IPS-NIHi7 (cell line): ENCODE results near the gene AXIN2.

Source experiments
- DNase-seq: peaks from one replicate; pipeline ENCODE4 v3.0.0; 2012; ENCODE audit warnings: mixed read lengths; ENCODE audit errors: extremely low spot score

The AXIN2 gene, protein sequence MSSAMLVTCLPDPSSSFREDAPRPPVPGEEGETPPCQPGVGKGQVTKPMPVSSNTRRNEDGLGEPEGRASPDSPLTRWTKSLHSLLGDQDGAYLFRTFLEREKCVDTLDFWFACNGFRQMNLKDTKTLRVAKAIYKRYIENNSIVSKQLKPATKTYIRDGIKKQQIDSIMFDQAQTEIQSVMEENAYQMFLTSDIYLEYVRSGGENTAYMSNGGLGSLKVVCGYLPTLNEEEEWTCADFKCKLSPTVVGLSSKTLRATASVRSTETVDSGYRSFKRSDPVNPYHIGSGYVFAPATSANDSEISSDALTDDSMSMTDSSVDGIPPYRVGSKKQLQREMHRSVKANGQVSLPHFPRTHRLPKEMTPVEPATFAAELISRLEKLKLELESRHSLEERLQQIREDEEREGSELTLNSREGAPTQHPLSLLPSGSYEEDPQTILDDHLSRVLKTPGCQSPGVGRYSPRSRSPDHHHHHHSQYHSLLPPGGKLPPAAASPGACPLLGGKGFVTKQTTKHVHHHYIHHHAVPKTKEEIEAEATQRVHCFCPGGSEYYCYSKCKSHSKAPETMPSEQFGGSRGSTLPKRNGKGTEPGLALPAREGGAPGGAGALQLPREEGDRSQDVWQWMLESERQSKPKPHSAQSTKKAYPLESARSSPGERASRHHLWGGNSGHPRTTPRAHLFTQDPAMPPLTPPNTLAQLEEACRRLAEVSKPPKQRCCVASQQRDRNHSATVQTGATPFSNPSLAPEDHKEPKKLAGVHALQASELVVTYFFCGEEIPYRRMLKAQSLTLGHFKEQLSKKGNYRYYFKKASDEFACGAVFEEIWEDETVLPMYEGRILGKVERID

DNA sequence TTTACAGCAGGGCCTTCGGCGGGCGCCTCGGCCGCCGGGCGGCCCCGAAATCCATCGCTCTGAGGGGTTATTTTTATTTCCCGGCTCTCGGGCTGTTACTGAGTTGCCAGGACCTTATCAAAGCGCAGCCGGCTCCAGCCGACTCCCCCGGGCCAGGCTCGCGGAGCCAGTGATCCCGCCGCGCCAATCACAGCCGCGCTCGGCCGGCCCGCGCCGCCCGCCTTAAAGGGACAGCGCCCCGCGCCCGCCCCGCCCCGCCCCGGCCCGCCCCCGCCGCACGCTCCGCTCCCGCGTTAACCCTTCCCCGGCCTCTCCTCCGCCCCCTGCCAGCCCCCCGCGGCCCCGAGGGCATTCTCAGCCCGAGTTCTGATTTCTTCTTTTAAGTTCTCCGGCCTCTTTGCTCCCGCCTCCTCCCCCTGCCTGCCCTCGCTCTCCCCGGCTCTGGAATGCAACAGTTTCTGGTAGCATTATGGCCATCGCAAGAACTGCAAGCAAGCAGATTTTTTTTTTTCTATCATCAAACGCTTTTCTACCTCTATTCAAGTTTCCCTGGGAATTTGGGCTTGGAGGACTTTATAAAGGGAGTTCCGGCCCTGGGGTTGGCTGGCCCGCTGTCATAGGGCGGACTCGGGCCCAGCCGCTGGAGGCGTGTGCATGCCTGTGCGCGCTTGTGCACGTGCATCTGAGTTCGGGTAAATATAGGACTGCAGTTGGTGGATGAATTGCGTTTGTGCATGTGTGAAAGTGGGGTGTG is at the start of gene AXIN2:
AXIN2 (minus strand) TSS at position 197 of the 754 bp plus-strand sequence. CDS start 3,028 bp downstream, outside the sequence.
- DNase-seq, result peak; percentile 94

DNA sequence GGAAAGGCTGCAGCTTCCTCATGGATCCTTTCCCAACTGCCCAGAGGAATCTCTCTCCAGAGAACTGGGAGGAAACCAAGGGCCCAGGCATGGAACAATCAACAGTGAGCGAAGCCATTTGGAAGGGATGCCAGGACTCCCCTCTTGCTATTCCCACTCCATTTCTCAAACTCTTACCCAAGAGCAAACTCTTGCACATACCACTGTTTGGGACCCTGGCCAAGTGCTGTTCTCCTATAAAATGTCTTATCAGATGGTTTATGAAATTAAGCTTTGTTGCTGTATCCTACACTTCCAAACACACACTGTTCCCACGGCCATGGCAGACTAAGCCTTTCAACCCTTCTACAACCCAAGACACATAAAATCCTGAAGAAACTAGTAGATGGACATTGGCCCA is 48.3 kb upstream of the AXIN2 start:
- DNase-seq, result no peak

GRCh38 chr17:65609286-65609685 is 47.8 kb upstream of the AXIN2 start:
- no peak for DNase-seq

GRCh38 chr17:65604070-65604469 is 42.6 kb upstream of the AXIN2 start:
- no peak for DNase-seq

- no peak for DNase-seq
Measured at GRCh38 chr17:65601881-65602280, 40.4 kb upstream of the AXIN2 start.

DNA sequence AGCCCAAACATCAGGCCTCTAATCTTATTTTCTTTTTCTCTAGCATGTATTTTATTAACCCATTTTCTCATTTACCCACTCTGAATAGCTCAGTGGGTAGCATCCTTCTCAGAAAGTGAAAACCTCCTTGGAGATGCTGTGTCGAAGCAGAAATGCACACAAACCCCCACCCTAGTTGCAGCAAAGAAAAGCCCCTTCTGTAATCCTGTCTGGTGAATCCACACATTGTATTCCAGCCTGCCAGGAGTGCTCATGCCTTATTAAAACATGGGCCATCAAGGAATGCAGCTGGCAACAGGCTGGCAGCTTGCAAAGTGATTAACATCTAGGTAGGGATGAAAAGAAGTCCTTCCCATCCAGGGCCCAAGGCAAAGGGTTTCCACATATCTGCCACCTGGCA is 39.7 kb upstream of the AXIN2 start:
- DNase-seq, result no peak

DNA sequence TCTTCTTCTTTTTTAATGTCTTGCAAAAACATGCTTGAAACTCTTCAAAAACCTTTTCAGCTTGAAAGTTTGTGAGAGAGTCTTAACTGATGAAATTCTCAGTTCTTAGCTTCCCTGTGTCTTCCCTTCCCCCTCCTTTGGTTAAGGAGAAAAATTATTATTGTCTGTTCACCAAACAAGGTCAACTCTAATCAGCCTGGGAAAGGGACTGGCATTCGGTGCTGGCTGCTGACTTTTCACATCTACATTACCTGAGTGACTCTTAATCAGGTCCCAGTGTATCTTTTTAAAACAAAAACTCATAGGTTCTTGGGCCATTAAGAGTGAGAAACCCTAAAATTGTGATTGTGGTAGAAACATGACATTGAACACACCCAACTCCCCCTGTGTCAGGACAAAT is 39.1 kb upstream of the AXIN2 start:
- no peak for DNase-seq

DNA sequence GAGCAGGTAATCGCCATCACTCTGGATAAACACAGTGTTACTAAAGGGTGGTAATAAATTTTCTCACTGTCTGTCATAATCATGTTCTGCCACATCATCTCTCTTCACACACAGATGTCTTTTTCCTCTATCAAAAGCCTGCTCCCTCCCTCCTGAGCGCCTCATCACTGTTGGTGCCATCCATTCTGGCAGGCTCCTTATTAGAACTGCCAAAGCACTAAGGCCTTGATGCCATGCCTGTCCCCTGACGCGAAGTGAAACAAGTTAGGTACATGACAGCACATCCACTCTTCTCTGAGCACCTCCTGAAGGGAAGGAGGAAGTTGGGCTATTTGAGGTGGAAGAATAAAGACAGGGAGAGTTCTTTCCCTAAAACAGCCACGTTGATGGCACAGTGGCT is 38.2 kb upstream of the AXIN2 start:
- DNase-seq, result no peak

GRCh38 chr17:65598746-65599145 is 37.3 kb upstream of the AXIN2 start:
- DNase-seq, result no peak

DNA sequence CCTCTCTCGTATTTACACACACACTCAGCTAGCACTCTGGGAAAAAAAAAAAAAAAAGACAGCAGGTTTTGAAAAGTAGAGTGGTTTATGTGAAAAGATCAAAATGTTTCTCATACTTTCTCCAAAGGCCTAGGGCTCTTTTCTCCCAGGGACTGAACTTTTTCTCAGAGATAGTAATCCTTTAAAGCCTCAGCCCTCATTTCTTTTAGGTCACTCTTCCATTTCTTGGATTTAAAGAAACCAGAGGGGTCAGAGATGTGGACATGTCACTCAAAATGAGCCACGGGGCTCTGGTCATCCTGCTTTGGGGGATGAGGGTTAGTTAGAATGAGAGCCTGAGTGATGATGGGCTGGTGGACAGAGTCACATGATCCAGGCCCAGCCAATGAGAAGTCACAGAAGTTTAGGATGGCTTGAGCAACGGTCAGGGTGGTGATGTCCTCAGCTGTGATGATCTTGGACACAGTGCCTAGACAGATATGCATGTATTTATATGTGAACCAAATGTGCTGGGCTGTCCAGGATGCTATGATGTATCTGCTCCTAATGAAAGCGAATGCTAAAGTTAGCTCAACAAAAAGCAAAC is 33.7 kb upstream of the AXIN2 start:
- DNase-seq, result no peak

- DNase-seq, result peak; percentile 54
Measured at GRCh38 chr17:65593855-65594845, 32.7 kb upstream of the AXIN2 start.

DNA sequence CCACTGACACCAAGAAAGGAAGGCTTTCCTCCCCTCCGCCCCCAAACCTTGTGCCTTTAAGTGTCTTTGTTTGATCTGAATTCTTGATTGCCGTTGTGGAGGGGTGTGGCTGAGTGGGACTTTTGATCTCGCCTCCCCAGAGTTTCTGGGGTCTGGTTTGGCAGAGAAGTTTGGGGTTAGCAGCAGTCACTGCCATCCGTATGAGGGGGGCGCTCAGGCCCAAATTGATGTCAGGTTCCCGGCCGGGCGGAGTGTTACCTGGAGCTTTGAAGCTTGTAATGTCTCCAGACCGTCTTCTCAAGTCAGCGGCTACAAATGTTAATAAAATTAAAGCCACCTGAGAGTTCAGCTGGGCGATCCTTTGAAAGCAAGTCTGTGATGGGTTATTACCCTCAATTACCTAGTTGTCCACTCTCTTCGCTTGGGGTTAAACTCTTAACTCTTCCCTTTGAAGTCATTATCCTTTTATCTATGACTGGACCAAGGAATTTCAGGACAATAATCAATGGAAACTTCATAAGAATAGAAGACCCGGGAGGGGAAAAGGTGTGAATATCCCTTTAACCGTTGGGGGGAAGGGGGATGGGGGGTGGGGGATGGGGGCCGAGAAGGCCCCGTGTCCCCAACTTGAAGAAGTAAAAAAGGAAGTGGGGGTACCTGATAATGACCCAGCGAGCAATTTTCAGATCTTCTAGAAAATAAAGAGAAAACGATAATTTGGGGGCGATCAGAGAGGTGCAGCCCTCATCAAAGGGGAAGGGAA is 31.8 kb upstream of the AXIN2 start:
- DNase-seq, result no peak

GRCh38 chr17:65592125-65592965 is 30.9 kb upstream of the AXIN2 start:
- no peak for DNase-seq

DNA sequence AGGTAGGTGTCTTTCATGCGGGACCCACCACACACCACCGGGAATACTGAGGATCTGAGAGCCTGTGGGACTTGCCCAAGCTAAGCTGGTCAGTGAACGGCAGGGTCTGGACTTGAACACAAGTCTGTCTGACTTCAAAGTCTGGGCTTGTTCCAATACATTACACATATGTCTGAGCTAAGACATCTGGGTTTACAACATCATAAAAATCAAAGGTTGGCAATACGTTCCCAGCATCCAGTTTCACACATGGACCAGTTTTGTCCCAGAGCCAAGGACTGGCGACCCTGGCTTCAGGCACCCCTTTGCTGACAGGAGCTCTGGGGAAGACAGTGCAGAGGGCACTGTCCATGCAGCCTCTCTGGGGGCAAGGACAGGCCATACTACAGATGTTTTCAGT is 27.9 kb upstream of the AXIN2 start:
- no peak for DNase-seq

DNA sequence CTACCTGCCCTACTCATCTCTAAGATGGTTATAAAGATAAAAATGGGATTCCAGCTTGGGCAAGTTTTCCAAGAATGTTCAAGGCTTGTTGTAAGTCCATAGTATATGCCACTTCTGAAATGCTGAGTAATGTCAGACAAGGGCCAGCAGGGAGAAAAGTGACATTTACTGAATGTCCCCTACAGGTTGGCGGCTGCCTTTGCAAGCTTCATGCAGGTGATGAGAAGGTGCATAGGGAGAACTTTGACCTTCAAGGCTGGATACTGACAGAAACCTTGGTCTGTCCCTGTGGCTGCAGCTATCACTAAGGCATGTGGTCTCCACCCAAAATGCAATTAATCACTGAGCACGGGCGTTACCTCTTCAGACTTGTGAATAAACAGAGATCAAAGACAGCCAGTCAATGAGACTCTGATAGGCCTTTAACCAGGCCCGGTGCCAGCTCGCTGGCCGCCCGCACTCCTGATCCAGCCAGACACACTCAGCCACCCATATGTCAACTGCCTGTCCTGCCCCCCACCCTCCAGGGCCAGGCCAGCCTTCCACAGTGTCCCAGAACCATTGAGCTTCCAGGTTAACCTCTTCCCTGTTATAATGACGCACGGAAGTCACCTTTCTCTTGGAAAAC is 26.8 kb upstream of the AXIN2 start:
- DNase-seq, result no peak

DNA sequence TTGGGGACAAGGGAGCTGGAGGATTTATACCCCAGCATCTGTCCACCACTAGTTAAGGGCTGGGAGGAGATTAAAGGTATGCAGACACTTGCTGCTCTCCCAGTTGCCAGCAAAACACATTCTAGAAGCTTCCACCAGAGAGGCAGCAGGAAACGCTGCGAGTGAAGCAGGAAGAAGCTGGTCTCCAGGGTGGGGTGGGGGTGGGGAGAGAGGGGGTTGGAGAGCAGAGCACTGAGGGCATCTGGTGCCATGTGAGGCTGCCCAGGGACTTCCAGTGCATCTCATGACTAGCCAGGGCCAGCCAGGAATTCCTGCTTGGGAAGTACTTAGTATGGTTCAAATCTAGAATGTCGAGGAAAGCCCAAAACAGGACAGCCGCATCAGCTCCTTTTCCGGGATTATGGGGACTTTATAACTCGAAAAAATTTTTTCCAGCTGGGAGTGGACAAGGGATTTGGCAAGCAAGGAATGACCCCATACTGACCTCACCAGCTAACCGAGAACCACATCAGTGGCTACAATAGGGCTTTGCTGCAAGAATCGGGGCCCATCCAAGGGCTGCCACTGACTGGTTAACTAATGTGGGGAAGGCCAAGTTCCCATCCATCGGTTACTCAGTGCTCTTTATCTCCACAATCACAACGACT is 26.2 kb upstream of the AXIN2 start:
- no peak for DNase-seq

GRCh38 chr17:65586899-65587298 is 25.5 kb upstream of the AXIN2 start:
- no peak for DNase-seq
